HFF-Myc (cell line): ENCODE data around the gene ZNF134.

Experiments used
- DNase-seq: peaks from one replicate; pipeline ENCODE4 v3.0.0-alpha.2; 2011; ENCODE audit warnings: low read depth; ENCODE audit errors: extremely low read depth
- H3K4me3 ChIP-seq: replicated peaks from 2 replicates; pipeline ENCODE4 v1.5.1; 2011; ENCODE audit warnings: low read depth, mild to moderate bottlenecking, control low read depth, low read length
- CTCF ChIP-seq: IDR thresholded peaks from 2 replicates; pipeline ENCODE4 v1.5.1; 2012; ENCODE audit warnings: mild to moderate bottlenecking, low read depth, low read length, control low read depth; ENCODE audit errors: missing control alignments

The ZNF134 gene

GRCh38 chr19:57637379-57637778 is 23.3 kb downstream of the ZNF134 start:
- H3K4me3 ChIP-seq: no peak overlapping the region
- DNase-seq: no peak
- no peak for TF ChIP-seq CTCF

DNA sequence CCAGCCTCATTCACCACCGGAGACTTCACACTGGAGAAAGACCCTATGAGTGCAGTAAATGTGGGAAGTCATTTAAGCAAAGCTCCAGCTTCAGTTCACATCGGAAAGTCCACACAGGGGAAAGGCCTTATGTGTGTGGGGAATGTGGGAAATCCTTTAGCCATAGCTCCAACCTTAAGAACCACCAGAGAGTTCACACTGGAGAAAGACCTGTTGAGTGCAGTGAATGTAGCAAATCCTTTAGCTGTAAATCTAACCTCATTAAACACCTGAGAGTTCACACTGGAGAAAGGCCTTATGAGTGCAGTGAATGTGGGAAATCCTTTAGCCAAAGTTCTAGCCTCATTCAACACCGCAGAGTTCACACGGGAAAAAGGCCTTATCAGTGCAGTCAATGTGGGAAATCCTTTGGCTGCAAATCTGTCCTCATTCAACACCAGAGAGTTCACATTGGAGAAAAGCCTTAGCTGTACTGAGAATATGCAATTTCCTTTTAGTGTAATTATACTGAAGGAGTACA is 27.7 kb downstream of the ZNF134 start:
- no peak overlapping the region for H3K4me3 ChIP-seq
- no peak for TF ChIP-seq CTCF
- no peak for DNase-seq

GRCh38 chr19:57642396-57643046 is 28.5 kb downstream of the ZNF134 start:
- H3K4me3 ChIP-seq: no peak overlapping the region
- DNase-seq: no peak
- no peak for TF ChIP-seq CTCF

- no peak for TF ChIP-seq CTCF
Measured at GRCh38 chr19:57643734-57644133, 29.7 kb downstream of the ZNF134 start.

GRCh38 chr19:57648331-57649003 is 34.4 kb downstream of the ZNF134 start:
- DNase-seq: no peak
- TF ChIP-seq CTCF: no peak
- H3K4me3 ChIP-seq: no peak overlapping the region

More at GRCh38 chr19:57643734-57644133, 29.7 kb downstream of the ZNF134 start:
- DNase-seq: no peak
- no peak overlapping the region for H3K4me3 ChIP-seq

GRCh38 chr19:57651654-57651996 is 37.6 kb downstream of the ZNF134 start:
- DNase-seq: no peak
- peak; percentile 5 for TF ChIP-seq CTCF
- no peak overlapping the region for H3K4me3 ChIP-seq
